ENCODE results near the gene PTPRC.
A peak's percentile ranks its signal among the peaks of the same experiment; 100 is the strongest.

The PTPRC gene

DNA sequence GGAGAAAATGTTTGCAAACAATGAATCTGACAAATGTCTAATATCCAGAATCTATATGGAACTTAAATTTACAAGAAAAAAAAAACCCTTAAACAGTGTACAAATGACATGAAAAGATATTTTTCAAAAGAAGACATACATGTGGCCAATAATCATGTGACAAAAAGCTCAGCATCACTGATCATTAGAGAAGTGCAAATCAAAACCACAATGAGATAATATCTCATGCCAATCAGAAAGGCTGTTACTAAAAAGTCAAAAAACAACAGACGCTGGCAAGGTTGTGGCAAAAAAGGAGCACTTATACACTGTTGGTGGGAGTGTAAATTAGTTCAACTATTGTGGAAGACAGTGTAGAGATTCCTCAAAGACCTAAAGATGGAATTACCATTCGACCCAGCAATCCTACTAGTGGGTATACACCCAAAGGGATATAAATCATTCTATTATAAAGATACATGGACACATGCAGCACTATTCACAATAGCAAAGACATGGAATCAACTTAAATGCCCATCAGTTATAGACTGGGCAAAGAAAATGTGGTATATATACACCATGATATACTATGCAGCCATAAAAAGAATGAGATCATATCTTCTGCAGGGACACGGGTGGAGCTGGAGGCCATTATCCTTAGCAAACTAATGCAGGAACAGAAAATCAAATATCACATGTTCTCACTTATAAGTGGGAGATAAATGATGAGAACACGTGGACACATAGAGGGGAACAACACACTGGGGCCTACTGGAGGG, 123.2 kb downstream of the PTPRC start:
- no peak for DNase-seq (ENCODE audit: low read depth)

DNA sequence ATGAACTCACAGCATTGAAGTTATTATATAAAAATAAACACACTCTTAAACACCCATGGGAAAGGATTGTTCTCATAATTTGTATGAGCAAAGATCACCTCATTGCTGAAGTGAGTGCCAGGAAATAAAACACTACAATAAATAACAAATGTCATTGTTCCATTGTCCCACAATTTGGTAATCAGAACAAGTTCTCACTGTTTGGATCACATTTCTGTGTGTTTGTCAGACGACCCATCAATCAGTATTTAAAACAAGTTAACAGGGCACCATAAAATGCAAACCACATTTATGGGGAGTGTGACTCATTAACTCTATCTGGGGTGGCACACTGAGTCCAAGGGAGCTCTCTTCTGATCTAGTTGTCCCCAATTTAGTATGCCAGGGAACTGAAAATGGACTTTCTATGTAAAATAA, 124.5 kb downstream of the PTPRC start:
- no peak for DNase-seq (ENCODE audit: low read depth)

DNA sequence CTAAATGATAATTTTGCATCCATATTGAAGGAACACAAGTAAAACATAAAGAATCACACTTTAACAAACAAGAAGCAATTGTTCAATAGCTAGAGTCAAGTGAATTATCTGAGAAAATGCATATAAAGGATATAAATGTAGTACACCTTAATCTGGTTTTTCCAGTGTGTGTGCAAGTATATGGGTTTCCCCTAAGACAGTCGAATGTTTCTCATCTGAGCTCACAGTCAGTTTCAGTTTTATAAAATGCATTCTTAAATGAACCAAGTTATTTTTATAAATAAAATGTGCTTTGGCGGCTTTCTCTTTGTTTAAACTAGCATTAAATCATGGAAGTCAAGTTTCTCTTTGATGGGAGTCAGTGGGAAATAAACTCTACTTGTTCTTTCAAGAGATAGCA, 125.9 kb downstream of the PTPRC start:
- no peak for DNase-seq (ENCODE audit: low read depth)

DNA sequence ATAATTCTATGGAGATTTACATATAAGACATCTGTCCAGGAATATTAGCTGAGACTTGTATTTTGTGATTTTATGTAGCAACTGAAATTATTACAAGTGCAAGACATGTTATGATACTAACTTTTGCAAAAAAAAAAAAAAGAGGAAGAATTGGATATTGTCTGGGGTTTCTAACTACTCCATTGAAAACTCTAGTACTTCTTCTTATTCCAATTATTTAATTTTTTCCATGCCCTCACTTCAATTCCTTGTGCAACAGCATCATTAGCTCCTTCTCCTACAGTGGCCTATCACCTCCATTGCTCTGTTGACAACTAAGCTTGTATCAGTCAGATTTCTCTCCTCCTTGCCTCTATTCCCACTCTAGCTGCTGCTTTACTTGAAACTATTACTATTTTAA, 126.6 kb downstream of the PTPRC start:
- DNase-seq (ENCODE audit: low read depth), result no peak

DNA sequence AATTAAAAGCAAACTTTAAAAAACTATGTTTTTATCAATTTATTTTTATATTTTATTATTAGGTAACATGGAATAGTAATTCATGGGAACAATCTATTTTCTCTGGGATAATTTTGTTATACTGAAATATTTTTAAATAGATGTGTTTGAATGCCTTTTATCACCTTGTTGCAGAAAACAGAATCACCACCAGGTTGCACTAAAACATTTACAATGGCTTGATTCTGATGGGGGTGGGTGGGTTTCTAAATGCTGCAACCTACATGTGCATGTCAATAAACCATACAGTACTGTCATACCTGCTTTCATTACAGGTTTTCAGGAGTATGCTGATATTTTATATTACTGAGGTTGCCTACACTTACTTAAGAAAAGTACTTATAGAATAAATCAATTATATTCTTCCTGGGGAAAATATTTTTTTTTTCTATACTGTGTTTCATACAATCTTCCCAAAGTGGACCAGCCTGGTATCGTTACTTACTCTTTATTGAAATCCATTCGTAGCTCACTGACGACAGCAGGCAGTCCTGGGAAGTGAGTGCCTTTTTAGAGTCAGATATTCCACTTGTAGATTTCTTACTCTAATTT, 132.8 kb downstream of the PTPRC start:
- DNase-seq (ENCODE audit: low read depth), result no peak

DNA sequence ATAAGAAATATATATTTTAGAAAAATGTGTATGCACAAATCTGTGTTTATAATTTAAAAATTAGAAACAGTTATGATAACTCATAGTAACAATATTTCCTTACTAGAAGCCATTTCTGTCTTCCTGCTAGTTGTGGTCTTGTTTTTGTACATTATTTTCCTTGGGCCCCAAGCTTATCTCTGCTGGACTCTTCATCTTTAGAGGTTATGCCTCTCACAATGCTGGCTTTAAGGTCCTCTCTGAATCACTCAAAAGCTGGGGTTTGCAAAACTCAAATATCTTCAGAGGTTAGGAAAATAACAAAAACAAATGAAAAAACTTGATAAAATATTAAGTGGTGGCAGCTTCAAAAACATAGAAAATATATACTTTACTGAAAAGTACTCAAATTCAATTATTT, 133.8 kb downstream of the PTPRC start:
- DNase-seq (ENCODE audit: low read depth), result no peak

DNA sequence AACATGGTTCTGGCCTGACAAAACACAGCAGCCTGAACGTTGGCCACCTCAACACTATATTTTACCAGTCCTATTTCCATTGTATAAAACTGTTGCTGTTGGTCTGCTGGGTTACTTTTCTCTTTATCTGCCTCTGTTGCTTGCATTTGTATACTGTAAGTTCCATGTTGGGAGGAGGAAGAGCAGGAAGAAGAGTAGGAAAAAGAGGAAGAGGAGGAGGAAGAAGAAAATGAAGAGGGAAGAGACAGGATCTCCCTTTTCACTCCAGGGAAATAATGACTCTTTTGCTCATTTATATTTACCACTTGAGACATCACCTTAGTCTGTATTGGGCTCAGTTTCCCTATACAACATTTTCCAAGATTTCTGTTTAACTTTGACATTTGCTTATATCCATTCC, 134.2 kb downstream of the PTPRC start:
- DNase-seq (ENCODE audit: low read depth), result no peak

DNA sequence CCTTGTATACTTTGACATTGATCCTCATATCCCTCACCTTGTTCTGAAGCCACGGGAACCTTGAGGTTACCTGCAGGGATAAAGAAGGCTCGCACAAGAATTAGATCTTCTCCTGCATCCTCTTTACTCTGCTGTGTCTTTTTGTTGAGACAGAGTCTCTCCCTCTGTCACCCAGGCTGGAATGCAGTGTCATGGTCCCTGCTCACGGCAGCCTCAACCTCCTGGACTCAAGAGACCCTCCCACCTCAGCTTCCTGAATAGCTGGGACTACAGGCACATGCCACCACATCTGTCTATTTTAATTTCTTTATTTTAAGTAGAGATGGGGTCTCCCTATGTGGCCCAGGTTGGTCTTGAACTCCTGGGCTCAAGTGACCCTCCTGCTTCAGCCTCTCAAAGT, 134.7 kb downstream of the PTPRC start:
- DNase-seq (ENCODE audit: low read depth), result no peak

DNA sequence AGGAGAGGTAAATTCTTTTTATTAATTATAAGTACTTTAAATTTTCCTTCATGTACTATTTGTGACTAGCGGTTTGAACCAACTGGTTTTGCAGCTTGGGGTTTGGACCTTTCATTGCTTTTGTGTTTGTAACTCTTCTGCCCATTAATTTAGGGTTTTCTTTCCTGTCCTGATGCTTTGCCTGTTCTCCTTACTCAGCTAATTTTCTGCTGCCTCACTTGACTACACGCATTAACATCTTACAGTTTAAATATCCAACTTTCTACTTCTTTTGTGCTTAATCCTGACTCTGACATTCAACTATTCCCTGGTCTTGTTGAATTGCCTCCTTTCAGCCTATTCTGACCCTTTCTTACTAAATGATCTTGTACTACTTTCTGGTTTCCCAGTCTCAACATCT, 135.6 kb downstream of the PTPRC start:
- no peak for DNase-seq (ENCODE audit: low read depth)

DNA sequence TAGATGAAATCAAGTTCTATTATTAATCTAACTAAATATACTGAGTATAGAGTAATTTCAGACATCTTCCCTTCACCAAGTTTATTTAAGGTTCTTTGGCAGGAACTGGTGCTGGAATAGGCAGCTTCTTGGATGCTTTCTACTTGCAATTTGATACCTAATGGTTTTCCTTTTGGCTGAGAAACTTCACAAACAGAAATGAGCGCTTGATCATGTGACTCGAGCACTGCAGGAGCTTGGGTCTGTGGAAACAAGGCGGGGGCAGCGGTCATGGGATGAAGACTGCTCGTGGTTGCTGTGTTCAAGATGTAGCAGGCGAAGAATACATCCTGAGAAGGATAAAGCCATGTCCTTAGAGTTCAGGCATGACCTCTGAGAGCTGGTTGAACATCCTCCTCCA, 136.8 kb downstream of the PTPRC start:
- DNase-seq (ENCODE audit: low read depth), result no peak

DNA sequence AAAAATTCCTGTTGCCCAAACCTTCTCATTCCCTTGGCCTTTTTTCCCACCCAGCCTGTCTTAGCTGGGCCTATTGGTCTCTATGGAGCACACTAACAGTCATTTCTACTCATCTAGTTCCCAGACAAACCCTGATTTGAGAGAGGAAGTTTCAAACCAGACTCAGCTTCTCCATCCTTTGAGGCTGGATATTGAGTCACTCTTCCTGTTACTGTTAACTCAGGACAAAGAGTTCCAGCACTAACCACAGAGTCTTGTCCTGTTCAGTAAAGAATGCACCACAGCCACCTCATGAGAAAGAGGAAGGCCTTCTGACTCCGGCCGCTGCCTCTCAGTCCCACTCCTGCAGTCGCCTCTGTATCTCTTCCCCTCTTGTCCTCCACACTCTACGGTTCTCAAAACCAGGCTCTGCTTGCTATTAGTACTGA, 137.8 kb downstream of the PTPRC start:
- peak; percentile 50 for DNase-seq (ENCODE audit: low read depth)

DNA sequence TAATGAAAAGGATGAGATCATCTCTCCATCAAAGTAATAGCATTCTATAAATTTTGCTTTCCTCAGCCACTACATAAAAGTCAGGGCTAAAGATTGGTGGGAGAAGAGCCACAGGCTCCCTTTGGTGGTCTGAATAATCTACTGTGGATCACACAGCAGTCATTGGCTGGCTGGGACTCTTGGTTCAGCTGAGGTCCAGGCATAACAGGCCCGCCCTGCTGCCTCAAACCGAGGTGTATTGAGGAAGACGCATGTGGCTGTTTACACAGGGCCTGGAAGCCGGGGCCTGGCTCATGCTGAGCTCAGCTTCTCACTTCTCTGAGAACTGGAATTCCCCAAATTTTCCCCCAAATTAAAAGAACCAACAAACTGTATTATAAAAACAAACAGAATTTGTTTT, 139.2 kb downstream of the PTPRC start:
- no peak for DNase-seq (ENCODE audit: low read depth)

DNA sequence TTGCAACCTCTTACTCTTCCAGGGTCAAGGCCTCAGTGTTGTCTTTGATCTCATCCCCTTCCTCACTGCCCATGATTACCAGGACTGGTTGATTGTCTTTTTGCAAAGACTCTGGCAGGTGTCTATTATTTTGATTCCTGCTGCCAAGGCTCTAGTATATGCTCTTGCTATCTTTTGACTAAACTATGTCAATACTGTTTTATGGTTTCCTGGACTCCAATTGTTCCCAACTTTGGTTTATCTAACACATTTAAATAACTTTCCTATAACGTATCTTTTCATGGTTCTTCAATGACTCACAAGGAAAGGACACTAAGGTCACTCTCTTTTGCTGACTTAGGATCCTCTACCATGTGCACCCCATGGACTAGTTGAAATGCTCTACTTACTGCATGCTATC, 141.5 kb downstream of the PTPRC start:
- DNase-seq (ENCODE audit: low read depth), result peak; percentile 12

DNA sequence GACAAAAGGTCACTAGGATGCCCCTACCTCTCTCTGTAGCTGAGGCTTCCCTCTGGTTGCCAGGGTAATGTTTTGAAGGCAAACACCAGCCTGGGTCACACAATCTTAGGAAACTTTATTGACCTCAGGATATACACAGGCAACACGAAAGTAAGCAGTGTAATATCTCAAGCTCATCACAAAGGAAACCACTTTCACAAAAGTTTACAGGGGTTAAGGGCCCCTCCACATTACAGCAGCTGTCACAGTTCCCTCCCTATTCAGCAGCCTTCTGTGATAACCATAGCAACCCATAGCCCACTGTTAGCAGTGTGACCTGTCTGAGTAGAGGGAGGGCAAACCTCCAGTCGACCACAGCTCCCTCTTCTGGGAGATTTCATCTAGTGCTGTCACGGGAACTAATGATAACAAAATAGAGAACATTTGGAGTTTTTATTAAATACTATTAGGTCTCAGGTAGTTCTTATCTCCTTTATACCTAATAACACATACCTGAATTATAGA, 149.8 kb downstream of the PTPRC start:
- no peak for DNase-seq (ENCODE audit: low read depth)

DNA sequence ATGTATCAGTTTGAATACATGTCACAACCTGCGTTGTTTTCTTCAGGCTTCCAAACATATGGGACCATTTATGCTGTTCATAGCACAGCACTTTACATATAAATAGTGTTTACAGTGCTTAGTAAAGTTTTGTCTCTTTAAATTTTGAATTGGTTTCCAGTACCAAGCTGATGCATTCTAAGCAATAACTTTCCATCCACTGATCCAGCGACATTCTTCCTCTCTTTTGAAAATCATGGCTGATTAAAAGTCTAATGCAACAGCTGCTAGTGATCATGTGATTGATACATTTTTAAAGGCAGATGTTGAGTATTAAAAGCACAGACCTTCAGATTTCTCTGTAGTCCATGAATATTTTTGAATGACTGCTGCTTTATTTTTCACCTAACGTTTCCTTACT, 154.9 kb downstream of the PTPRC start:
- no peak for DNase-seq (ENCODE audit: low read depth)

DNA sequence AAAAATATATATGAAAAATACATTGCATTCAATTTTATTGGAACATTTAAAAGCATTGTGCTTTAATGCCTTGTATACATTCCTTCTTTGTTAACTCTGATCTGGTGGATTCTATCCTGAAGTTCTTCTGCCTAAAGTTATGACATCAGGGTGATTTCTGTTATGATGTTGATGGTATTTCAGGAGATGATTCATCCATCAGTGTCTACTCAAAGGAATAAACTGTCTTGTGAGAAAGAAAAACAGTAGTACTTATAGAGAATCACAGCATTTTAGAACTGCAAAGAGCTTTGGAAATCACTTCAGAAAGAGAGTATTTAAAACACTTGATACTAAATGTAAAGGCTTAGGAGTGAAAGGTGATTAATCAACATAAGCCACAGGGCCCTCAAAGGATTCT, 155.7 kb downstream of the PTPRC start:
- no peak for DNase-seq (ENCODE audit: low read depth)

DNA sequence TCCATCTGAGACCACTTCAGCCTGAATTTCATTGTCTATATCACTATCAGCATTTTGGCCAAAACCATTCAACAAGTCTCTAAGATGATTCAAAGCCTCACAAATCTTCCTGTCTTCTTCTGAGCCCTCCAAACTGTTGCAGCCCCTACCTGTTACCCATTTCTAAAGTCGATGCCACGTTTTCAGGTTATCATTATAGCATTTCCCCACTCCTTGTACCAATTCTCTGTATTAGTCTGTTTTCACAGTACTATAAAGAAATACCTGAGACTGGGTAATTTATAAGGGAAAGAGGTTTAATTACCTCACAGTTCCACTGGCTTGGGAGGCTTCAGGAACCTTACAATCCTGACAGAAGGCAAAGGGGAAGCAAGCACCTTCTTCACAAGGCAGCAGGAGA, 158.8 kb downstream of the PTPRC start:
- no peak for DNase-seq (ENCODE audit: low read depth)

DNA sequence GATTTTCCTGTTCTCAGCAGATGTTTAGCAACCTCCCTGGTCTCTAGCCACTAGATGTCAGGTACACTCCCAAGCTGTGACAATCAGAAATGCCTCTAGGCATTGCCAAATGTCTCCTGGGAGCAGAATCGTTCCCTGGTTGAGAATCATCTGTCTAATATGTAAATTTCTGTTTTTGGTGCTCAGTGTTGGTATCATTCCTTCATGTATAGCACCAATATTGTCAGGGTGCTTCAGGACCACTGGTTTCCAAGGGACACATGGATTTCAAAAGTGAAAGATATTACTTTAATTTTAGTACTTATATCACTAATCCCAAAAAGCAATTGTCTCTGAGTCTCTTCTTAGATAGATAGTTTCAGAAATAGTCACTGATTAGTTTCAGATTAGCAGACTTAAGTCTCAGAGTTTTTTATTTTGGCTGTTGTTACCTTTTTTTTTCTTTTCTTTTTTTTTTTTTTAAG, 160.1 kb downstream of the PTPRC start:
- no peak for DNase-seq (ENCODE audit: low read depth)

DNA sequence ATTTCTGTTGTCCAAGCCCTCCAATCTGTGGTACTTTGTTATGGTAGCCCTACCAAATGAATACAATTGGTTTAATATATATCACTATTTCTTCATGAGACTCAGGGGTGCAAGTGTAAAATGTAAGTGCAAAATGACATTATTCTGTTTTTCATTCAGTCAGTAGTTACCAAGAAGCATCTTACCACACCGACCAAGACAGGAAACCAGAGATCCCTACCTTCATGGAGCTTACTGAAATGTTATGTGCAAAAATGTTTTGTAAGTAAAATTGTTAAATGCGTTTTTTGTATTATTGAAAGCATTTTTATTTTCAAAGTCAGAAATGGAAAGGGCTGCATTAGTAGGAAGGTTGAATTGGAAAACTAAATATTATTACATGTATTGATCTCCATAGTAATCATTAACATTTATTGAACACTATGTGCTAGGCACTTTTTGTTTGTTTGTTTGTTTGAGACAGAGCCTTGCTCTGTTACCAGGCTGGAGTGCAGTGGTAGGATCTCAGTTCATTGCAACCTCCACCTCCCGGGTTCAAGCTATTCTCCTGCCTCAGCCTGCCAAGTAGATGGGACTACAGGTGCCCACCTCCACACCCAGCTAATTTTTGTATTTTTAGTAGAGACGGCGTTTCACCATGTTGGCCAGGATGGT, 166.8 kb downstream of the PTPRC start:
- DNase-seq (ENCODE audit: low read depth), result no peak

DNA sequence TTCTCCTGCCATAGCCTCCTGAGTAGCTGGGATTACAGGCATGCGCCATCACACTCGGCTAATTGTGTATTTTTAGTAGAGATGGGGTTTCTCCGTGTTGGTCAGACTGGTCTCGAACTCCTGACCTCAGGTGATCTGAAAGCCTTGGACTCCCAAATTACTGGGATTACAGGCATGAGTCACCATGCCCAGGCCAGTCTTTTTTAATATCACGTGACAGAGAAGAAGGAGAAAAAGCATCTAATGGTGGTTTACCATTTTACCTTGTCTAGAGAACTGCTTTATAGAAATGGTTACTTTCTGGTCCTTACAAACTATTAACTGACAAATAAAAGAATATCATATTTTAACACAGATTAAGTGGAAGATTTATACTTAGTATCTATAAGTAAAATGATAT, 168.0 kb downstream of the PTPRC start:
- DNase-seq (ENCODE audit: low read depth), result no peak

Data from HS-27A (cell line).